Colonic mucosa (tissue), 4 donors: ENCODE results near the gene SDK2. TPM values are rescaled to one million over a fixed set of nuclear protein-coding genes. Genes with fewer than 3 reads are reported as not detected.

ENCODE experiments used
- DNase-seq: peaks from one replicate; pipeline ENCODE4 v3.0.0-alpha.2; 2020
- H3K27ac ChIP-seq: fragments of 200-600 bp; one replicate; pipeline ENCODE4 v1.8.0; 2021
- H3K27me3 ChIP-seq: fragments of 200-600 bp; one replicate; pipeline ENCODE4 v1.8.0; 2021
- H3K36me3 ChIP-seq: fragments of 200-600 bp; one replicate; pipeline ENCODE4 v1.8.0; 2021
- H3K4me1 ChIP-seq: fragments of 200-600 bp; one replicate; pipeline ENCODE4 v1.8.0; 2021; ENCODE audit warnings: mild to moderate bottlenecking
- H3K4me3 ChIP-seq: fragments of 200-600 bp; one replicate; pipeline ENCODE4 v1.8.0; 2021
- H3K9ac ChIP-seq, 2 donors: one replicate each; pipeline ENCODE4 v1.7.0; 2013; ENCODE audit warnings: control low read depth in 2 of 2, low read depth in 2 of 2, low read length in 2 of 2
- H3K9me3 ChIP-seq: fragments of 200-600 bp; one replicate; pipeline ENCODE4 v1.8.0; 2021
- intact Hi-C: fragments of 100-400 bp; cut with DNase I; formaldehyde crosslinking; loops from one replicate; pipeline ENCODE4 v1.14.1; 2022
- total RNA-seq, 2 donors: library from RNA; stranded (reverse); fragmentation: NEBNext Ultra II Directional in 1 of 2; extraction: Animal tissue kit (Norgen Biotek cat#: 25700) in 1 of 2; gene quantifications; one replicate each; pipeline ENCODE4 v1.2.1, GENCODE V29; 2021
- TF ChIP-seq, protein P1 (sequence below): fragments of 200-600 bp; IDR thresholded peaks from one replicate; pipeline ENCODE4 v1.8.0; 2022; ENCODE audit warnings: antibody characterized with exemption, mild to moderate bottlenecking
- donor health status: healthy.
- donor health status: DM: no; HTN: no; CAD: no.
- donor health status: DM: no; HTN: no; CAD: no.

Gene SDK2
- total RNA-seq, 2 donors from 2014 or later, result 0.94 to 1.2 TPM

DNA sequence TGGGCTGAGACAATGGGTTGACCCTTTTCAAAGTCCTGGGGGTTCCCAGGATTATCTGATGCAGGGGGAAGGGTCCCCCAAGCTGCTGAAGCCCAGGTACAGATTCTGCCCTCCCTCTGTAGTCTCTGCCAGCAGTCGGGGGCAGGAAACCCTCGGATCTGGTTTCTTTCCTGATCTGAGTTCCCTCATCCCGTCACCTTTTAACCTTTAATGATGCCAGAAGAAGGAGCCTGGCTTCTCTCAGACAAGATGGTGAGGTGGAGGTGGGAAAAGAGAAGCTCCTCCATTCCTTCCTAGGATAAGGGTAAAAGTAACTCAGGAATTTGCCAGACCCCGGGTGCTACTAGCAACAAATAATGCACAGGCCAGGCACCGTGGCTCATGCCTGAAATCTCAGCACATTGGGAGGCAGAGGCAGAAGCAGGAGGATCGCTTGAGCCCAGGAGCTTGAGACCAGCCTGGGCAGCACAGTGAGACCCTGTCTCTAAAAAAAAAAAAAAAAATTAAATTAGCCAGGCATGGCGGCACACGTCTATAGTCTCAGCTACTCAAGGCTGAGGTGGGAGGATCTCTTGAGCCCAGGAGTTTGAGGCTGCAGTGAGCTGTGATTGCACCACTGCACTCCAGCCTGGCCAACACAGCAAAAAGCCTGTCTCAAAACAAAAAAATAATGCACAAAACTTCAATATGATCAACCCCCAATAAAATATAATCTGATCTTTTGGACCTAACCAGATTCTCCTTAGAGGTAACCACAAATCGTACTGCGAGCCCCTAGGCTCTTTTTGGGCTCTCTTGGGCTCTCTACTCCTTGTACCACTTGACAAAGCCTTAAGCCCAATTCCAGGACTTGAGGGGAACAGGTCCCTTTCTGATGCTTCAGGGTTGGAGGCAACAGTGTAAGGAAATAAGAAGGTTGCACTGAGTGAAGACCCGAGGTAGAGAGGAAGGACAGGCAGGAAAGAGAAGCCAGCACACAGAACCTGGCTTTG, 338.1 kb downstream of the SDK2 start:
- no peak for DNase-seq
- TF ChIP-seq, protein P1, sequence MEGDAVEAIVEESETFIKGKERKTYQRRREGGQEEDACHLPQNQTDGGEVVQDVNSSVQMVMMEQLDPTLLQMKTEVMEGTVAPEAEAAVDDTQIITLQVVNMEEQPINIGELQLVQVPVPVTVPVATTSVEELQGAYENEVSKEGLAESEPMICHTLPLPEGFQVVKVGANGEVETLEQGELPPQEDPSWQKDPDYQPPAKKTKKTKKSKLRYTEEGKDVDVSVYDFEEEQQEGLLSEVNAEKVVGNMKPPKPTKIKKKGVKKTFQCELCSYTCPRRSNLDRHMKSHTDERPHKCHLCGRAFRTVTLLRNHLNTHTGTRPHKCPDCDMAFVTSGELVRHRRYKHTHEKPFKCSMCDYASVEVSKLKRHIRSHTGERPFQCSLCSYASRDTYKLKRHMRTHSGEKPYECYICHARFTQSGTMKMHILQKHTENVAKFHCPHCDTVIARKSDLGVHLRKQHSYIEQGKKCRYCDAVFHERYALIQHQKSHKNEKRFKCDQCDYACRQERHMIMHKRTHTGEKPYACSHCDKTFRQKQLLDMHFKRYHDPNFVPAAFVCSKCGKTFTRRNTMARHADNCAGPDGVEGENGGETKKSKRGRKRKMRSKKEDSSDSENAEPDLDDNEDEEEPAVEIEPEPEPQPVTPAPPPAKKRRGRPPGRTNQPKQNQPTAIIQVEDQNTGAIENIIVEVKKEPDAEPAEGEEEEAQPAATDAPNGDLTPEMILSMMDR, result no peak
- Histone ChIP-seq H3K36me3 (no peaks in the 10 kb centered on the region), H3K9ac (peak overlapping the region; percentile 25 to 96), H3K9me3 (no peaks in the 10 kb centered on the region), H3K4me3 (no peak overlapping the region), H3K4me1 (peaks cover 23% of the 10 kb centered on the region), H3K27me3 (no peaks in the 10 kb centered on the region), H3K27ac (peak overlapping the region; percentile 98)
- intact Hi-C loops, result no loop called here

DNA sequence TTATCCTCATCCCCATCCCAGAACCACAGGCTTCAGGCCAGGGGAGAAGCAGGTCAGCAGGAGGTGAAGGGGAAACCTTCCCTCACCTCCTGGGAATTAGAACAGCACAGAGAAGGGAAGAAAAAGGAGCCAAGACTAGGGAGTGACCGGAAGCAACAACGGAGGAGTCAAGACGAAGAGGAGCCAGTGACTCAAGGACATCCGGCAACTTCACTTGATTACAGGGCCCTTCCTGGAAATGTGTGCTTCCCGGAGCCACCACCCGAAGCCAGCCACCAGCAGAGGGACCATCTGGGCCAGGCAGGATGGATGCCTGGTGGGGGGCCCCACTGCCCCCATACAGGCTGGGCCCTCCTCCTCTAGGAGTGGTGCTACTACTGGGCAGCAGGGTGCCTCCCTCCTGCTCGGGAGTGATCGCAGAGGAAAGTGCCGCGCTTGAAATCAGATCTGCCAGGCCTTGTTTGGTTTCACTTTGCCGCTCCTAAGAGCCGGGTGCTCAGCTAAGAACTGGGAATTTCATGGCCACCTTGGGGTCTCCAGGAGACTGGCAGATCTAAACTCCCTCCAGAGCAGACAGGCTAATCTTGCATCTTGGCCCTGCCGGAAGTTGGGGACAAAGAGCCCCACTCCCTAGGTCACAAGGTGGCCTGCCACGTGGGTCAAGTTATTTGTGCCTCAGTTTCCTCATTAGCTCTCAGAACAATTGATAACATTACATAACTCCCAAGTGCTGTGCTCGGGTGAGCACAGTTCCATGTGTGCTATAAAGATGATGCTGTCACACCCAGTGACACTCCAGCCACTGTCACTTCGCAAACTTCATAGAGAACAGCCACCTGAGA, 339.1 kb downstream of the SDK2 start:
- Histone ChIP-seq H3K9ac (peak overlapping the region; percentile 25 to 96), H3K27me3 (no peaks in the 10 kb centered on the region), H3K27ac (peak overlapping the region; percentile 98), H3K36me3 (no peaks in the 10 kb centered on the region), H3K4me1 (peaks cover 23% of the 10 kb centered on the region), H3K9me3 (no peaks in the 10 kb centered on the region), H3K4me3 (peak overlapping the region; percentile 14)
- TF ChIP-seq, protein P1, result no peak
- intact Hi-C loops, result no loop called here
- DNase-seq, result peak; percentile 71

DNA sequence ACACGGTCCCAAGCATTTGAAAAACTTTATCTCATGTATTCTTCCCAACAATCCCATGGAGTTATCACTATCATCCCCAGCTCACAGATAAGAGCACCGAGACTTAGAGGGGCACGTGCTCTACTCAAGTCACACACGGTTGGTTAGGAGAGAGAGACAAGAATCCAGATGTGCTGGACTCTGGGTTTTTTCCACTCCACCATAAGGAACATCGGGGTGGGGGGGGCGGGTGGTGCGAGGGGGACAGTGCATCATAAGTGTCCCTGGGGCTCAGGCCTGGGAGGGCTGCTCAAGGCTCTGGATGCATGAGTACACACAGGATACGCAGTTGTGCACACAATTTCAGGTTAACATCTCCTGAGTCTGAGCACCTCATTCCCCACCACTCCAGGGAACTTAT, 339.8 kb downstream of the SDK2 start:
- Histone ChIP-seq H3K4me1 (peaks cover 23% of the 10 kb centered on the region), H3K27me3 (no peaks in the 10 kb centered on the region), H3K27ac (peak overlapping the region; percentile 98), H3K36me3 (no peaks in the 10 kb centered on the region), H3K9ac (peak overlapping the region in 1 of 2 donors; percentile 96), H3K4me3 (no peak overlapping the region), H3K9me3 (no peaks in the 10 kb centered on the region)
- TF ChIP-seq, protein P1, result no peak
- intact Hi-C loops, result no loop called here
- no peak for DNase-seq

DNA sequence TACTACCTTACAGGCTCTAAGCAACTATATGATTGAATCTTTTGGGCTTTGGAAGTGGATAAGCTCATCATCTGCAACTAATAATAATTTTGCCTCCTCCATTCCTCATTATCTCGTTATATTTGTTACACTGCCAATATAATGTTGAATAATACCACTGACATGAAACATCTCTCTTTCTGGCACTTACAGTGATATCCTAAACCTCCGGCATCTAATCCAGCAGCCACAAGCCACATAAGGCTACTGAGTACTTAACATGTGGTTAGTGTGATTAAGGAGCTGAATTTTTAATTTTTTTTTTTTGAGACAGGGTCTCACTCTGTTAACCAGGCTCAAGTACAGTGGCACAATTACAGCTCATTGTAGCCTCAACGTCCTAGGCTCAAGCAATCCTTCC, 342.1 kb downstream of the SDK2 start:
- H3K4me1 ChIP-seq, result peaks cover 23% of the 10 kb centered on the region

DNA sequence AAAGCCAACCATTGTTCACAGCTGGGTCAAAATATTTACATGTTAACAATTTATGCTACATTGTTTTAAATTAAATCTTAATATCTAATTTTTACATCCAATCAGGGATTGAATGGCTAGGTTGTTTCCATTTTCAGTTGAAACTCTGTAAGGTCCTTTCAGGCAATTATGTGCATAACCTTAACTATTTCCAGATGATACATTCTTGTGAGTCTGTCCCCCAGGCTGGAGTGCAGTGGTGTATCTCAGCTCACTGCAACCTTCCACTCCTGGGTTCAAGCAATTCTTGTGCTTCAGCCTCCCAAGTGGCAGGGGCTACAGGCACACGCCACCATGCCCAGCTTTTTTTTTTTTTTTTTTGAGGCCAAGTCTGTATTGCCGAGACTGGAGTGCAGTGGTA, 342.9 kb downstream of the SDK2 start:
- no peak for DNase-seq
- Histone ChIP-seq H3K27me3 (no peaks in the 10 kb centered on the region), H3K36me3 (no peaks in the 10 kb centered on the region), H3K4me3 (no peak overlapping the region), H3K9ac (no peak overlapping the region), H3K9me3 (no peaks in the 10 kb centered on the region), H3K27ac (no peak overlapping the region), H3K4me1 (peaks cover 16% of the 10 kb centered on the region)
- intact Hi-C loops, result no loop called here
- TF ChIP-seq, protein P1, result no peak

More for the DNA sequence above, 342.1 kb downstream of the SDK2 start:
- Histone ChIP-seq H3K9me3 (no peaks in the 10 kb centered on the region), H3K27ac (no peak overlapping the region), H3K27me3 (no peaks in the 10 kb centered on the region), H3K9ac (no peak overlapping the region), H3K36me3 (no peaks in the 10 kb centered on the region), H3K4me3 (no peak overlapping the region)
- no peak for DNase-seq
- intact Hi-C loops, result no loop called here
- TF ChIP-seq, protein P1, result no peak
